Mesenchymal stem cell (in vitro differentiated cells and primary cell): ENCODE results near the gene ACP4.

Source experiments
- DNase-seq: peaks from one replicate; pipeline ENCODE4 v3.0.0-alpha.2; 2013
- H2AFZ ChIP-seq: one replicate; pipeline ENCODE4 v1.6.1; 2013; ENCODE audit warnings: low read depth, mild to moderate bottlenecking, control low read depth, inconsistent platforms, low read length, moderate library complexity
- H2AK5ac ChIP-seq: 2 replicates; pipeline ENCODE4 v1.6.1; 2013; ENCODE audit warnings: low read length, moderate library complexity, mild to moderate bottlenecking, inconsistent platforms; ENCODE audit not compliant: severe bottlenecking
- H2BK120ac ChIP-seq: one replicate; pipeline ENCODE4 v1.6.1; 2013; ENCODE audit warnings: low read depth, mild to moderate bottlenecking, inconsistent platforms, low read length, moderate library complexity
- H2BK12ac ChIP-seq, 2 experiments: one replicate each; pipeline ENCODE4 v1.6.1; 2013; ENCODE audit warnings: inconsistent platforms in 2 of 2, low read length in 2 of 2, mild to moderate bottlenecking in 2 of 2, moderate library complexity in 2 of 2, control low read depth in 1 of 2
- H2BK15ac ChIP-seq: one replicate; pipeline ENCODE4 v1.6.1; 2013; ENCODE audit warnings: mild to moderate bottlenecking, low read depth, inconsistent platforms; ENCODE audit not compliant: poor library complexity, severe bottlenecking
- H2BK5ac ChIP-seq: 2 replicates; pipeline ENCODE4 v1.6.1; 2013; ENCODE audit warnings: low read depth, mild to moderate bottlenecking, low read length, control low read depth, inconsistent platforms; ENCODE audit not compliant: poor library complexity, severe bottlenecking
- H3K14ac ChIP-seq, 2 experiments: one replicate each; pipeline ENCODE4 v1.6.1; 2013; ENCODE audit warnings: inconsistent platforms in 2 of 2, low read length in 2 of 2, control low read depth in 1 of 2, mild to moderate bottlenecking in 1 of 2, moderate library complexity in 1 of 2
- H3K18ac ChIP-seq, 2 experiments: one replicate each; pipeline ENCODE4 v1.6.1; 2013; ENCODE audit warnings: inconsistent platforms in 2 of 2, low read length in 2 of 2, control low read depth in 1 of 2, low read depth in 1 of 2, mild to moderate bottlenecking in 1 of 2
- H3K23ac ChIP-seq, 2 experiments: one replicate each; pipeline ENCODE4 v1.6.1; 2013; ENCODE audit warnings: inconsistent platforms in 2 of 2, low read length in 2 of 2, mild to moderate bottlenecking in 2 of 2, moderate library complexity in 2 of 2, control low read depth in 1 of 2
- H3K27ac ChIP-seq: 2 replicates; pipeline ENCODE4 v1.5.1; 2013; ENCODE audit warnings: mild to moderate bottlenecking, moderate library complexity, low read length, control low read depth, inconsistent platforms; ENCODE audit not compliant: poor library complexity, severe bottlenecking
- H3K27me3 ChIP-seq, 2 experiments: 2 replicates each; pipeline versions ENCODE4 v1.6.1 to v1.7.0; 2013; ENCODE audit warnings: low read length in 2 of 2, mild to moderate bottlenecking in 2 of 2, moderate library complexity in 2 of 2, control low read depth in 1 of 2, inconsistent platforms in 1 of 2; ENCODE audit not compliant: control insufficient read depth in 1 of 2, insufficient read depth in 1 of 2
- H3K36me3 ChIP-seq, 2 experiments: 2 replicates each; pipeline versions ENCODE4 v1.6.1 to v1.7.0; 2013; ENCODE audit warnings: low read length in 2 of 2, control low read depth in 1 of 2, inconsistent platforms in 1 of 2, low read depth in 1 of 2, mild to moderate bottlenecking in 1 of 2; ENCODE audit not compliant: insufficient read depth in 2 of 2, control insufficient read depth in 1 of 2
- H3K4ac ChIP-seq, 2 experiments: one replicate each; pipeline ENCODE4 v1.6.1; 2013; ENCODE audit warnings: inconsistent platforms in 2 of 2, low read length in 2 of 2, mild to moderate bottlenecking in 2 of 2, moderate library complexity in 2 of 2, control low read depth in 1 of 2, low read depth in 1 of 2
- H3K4me1 ChIP-seq: 2 replicates; pipeline ENCODE4 v1.6.1; 2013; ENCODE audit warnings: low read depth, low read length, control low read depth; ENCODE audit not compliant: control insufficient read depth, insufficient read depth
- H3K4me2 ChIP-seq: 2 replicates; pipeline ENCODE4 v1.6.1; 2013; ENCODE audit warnings: low read length, mild to moderate bottlenecking, inconsistent platforms; ENCODE audit not compliant: poor library complexity, severe bottlenecking
- H3K4me3 ChIP-seq, 2 experiments: 2 replicates each; pipeline versions ENCODE4 v1.5.1 to v1.7.0; 2013; ENCODE audit warnings: low read length in 2 of 2, mild to moderate bottlenecking in 2 of 2, control low read depth in 1 of 2, low read depth in 1 of 2; ENCODE audit not compliant: insufficient read depth in 1 of 2
- H3K79me1 ChIP-seq: replicated peaks from 2 replicates; pipeline ENCODE4 v1.6.1; 2013; ENCODE audit warnings: mild to moderate bottlenecking, control low read depth, low read length, inconsistent platforms; ENCODE audit not compliant: poor library complexity, severe bottlenecking
- H3K9ac ChIP-seq: 2 replicates; pipeline ENCODE4 v1.7.0; 2013; ENCODE audit warnings: mild to moderate bottlenecking, low read length, moderate library complexity
- H3K9me3 ChIP-seq: 2 replicates; pipeline ENCODE4 v1.7.0; 2013; ENCODE audit warnings: mild to moderate bottlenecking, low read length; ENCODE audit not compliant: control insufficient read depth
- H4K8ac ChIP-seq: one replicate; pipeline ENCODE4 v1.6.1; 2013; ENCODE audit warnings: inconsistent platforms, mild to moderate bottlenecking, low read length, moderate library complexity
- H4K91ac ChIP-seq: one replicate; pipeline ENCODE4 v1.6.1; 2013; ENCODE audit warnings: mild to moderate bottlenecking, low read length, inconsistent platforms
- WGBS: methylation state at CpG from one replicate; pipeline ENCODE4 v1.1.7; 2013; ENCODE audit warnings: mixed read lengths; 5-methylcytosine and 5-hydroxymethylcytosine counted together

ACP4 gene

GRCh38 chr19:50832666-50833065 is 42.5 kb downstream of the ACP4 start:
- WGBS, result 87% methylated on average over 8 of the region's 8 CpGs
- Histone ChIP-seq H3K23ac (no peak overlapping the region), H3K4me1 (no peaks in the 10 kb centered on the region), H2BK15ac (no peak overlapping the region), H2BK5ac (no peak overlapping the region), H3K4me2 (no peak overlapping the region), H3K9ac (no peak overlapping the region), H4K8ac (no peak overlapping the region), H3K18ac (no peak overlapping the region), H3K27me3 (peaks cover 0 to 59% of the 10 kb centered on the region in 2 experiments), H4K91ac (no peak overlapping the region), H3K36me3 (no peaks in the 10 kb centered on the region), H3K4me3 (no peak overlapping the region), H3K79me1 (no peaks in the 10 kb centered on the region), H3K9me3 (no peaks in the 10 kb centered on the region), H3K4ac (no peak overlapping the region), H2BK12ac (no peak overlapping the region), H3K27ac (no peak overlapping the region), H2AK5ac (no peak overlapping the region), H2AFZ (no peak overlapping the region), H3K14ac (no peak overlapping the region), H2BK120ac (no peak overlapping the region)
- no peak for DNase-seq

GRCh38 chr19:50833117-50833801 is 43.0 kb downstream of the ACP4 start, which contains the start of gene KLK15:
Gene KLK15 (minus strand): TSS chr19:50833574. CDS start chr19:50831492, 2,082 bp downstream.
- 57% methylated on average over 8 of the region's 8 CpGs for WGBS
- H4K8ac ChIP-seq, result no peak within 1 kb of the TSS
- H3K18ac ChIP-seq, result no peak within 1 kb of the TSS
- H3K23ac ChIP-seq, result no peak within 1 kb of the TSS
- no peak within 1 kb of the TSS for H3K4me3 ChIP-seq
- H4K91ac ChIP-seq, result no peak within 1 kb of the TSS
- no peaks in the 10 kb centered on the region for H3K36me3 ChIP-seq
- no peak within 1 kb of the TSS for H3K9ac ChIP-seq
- H3K9me3 ChIP-seq, result no peaks in the 10 kb centered on the region
- peaks cover 0 to 61% of the 10 kb centered on the region in 2 experiments for H3K27me3 ChIP-seq
- no peak within 1 kb of the TSS for H3K27ac ChIP-seq
- no peak for DNase-seq
- H2BK15ac ChIP-seq, result no peak within 1 kb of the TSS
- H3K14ac ChIP-seq, result no peak within 1 kb of the TSS
- H2AK5ac ChIP-seq, result no peak within 1 kb of the TSS
- no peaks in the 10 kb centered on the region for H3K79me1 ChIP-seq
- no peak within 1 kb of the TSS for H2BK120ac ChIP-seq
- no peak within 1 kb of the TSS for H3K4ac ChIP-seq
- H3K4me1 ChIP-seq, result no peaks in the 10 kb centered on the region
- no peak within 1 kb of the TSS for H2AFZ ChIP-seq
- H2BK5ac ChIP-seq, result no peak within 1 kb of the TSS
- no peak within 1 kb of the TSS for H3K4me2 ChIP-seq
- no peak within 1 kb of the TSS for H2BK12ac ChIP-seq

- Histone ChIP-seq H3K23ac (no peak overlapping the region), H2AK5ac (no peak overlapping the region), H2BK5ac (no peak overlapping the region), H3K36me3 (no peaks in the 10 kb centered on the region), H4K91ac (no peak overlapping the region), H3K14ac (no peak overlapping the region), H3K4me3 (no peak overlapping the region), H3K4me1 (no peaks in the 10 kb centered on the region), H3K27me3 (peaks cover 0 to 63% of the 10 kb centered on the region in 2 experiments), H2BK15ac (no peak overlapping the region), H3K18ac (no peak overlapping the region), H3K4ac (no peak overlapping the region), H2BK12ac (no peak overlapping the region), H3K9ac (no peak overlapping the region), H2BK120ac (no peak overlapping the region), H3K79me1 (no peaks in the 10 kb centered on the region), H4K8ac (no peak overlapping the region), H3K9me3 (no peaks in the 10 kb centered on the region), H3K27ac (no peak overlapping the region), H2AFZ (no peak overlapping the region), H3K4me2 (no peak overlapping the region)
- DNase-seq, result no peak
- WGBS, result 91% methylated on average over 6 of the region's 6 CpGs
Observed at GRCh38 chr19:50833802-50834167, 43.6 kb downstream of the ACP4 start.

GRCh38 chr19:50835103-50835784 is 45.0 kb downstream of the ACP4 start:
- H3K18ac ChIP-seq, result peak overlapping the region in 1 of 2 experiments; percentile 52
- H3K4me1 ChIP-seq, result no peaks in the 10 kb centered on the region

More at GRCh38 chr19:50835103-50835784, 45.0 kb downstream of the ACP4 start:
- H3K14ac ChIP-seq, result peak overlapping the region in 1 of 2 experiments; percentile 73
- H2BK12ac ChIP-seq, result no peak overlapping the region
- H3K79me1 ChIP-seq, result no peaks in the 10 kb centered on the region
- no peak overlapping the region for H2AK5ac ChIP-seq
- peak overlapping the region; percentile 70 for H4K91ac ChIP-seq
- WGBS, result 42% methylated on average over 13 of the region's 13 CpGs
- peak overlapping the region; percentile 80 for H4K8ac ChIP-seq
- no peak overlapping the region for H2BK5ac ChIP-seq
- H3K9me3 ChIP-seq, result no peaks in the 10 kb centered on the region
- DNase-seq, result peak; percentile 29
- H3K27me3 ChIP-seq, result peaks cover 0 to 63% of the 10 kb centered on the region in 2 experiments
- H3K4me2 ChIP-seq, result peak overlapping the region; percentile 1
- no peak overlapping the region for H3K23ac ChIP-seq
- peak overlapping the region; percentile 34 to 78 for H3K4me3 ChIP-seq
- no peak overlapping the region for H2BK120ac ChIP-seq
- no peak overlapping the region for H2BK15ac ChIP-seq
- H3K4ac ChIP-seq, result no peak overlapping the region
- no peaks in the 10 kb centered on the region for H3K36me3 ChIP-seq
- peak overlapping the region; percentile 69 for H3K9ac ChIP-seq
- no peak overlapping the region for H3K27ac ChIP-seq
- H2AFZ ChIP-seq, result peak overlapping the region; percentile 83
